HG02798 (cell line): ENCODE data around the gene FFAR2.

ENCODE experiments used
- ATAC-seq: cut with Tn5 transposase; IDR thresholded peaks from one replicate; pipeline ENCODE4 v1.9.1; 2021; ENCODE audit warnings: mild to moderate bottlenecking; ENCODE audit not compliant: unreplicated experiment, poor library complexity

Gene FFAR2

GRCh38 chr19:35478794-35479677, 31.0 kb downstream of the FFAR2 start:
- ATAC-seq: no peak

DNA sequence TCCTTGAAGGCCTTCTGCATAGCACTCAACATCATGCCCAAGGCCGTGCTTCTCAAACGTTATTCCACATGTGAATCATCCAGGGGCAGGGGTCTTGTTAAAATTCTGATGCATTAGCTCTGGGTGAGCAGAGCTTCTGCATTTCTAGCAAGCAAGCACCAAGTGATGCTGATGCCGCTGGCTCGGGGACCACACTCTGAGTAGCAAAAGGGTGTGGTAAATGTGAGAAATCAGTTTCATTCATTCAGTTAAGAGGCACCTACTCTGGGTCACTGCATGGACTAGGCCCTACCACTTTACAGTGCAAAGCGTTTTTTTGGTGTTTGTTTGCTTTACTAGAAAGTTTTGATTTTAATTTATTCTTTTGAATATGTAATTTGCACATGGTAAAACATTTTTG, 35.0 kb downstream of the FFAR2 start:
- ATAC-seq: no peak

DNA sequence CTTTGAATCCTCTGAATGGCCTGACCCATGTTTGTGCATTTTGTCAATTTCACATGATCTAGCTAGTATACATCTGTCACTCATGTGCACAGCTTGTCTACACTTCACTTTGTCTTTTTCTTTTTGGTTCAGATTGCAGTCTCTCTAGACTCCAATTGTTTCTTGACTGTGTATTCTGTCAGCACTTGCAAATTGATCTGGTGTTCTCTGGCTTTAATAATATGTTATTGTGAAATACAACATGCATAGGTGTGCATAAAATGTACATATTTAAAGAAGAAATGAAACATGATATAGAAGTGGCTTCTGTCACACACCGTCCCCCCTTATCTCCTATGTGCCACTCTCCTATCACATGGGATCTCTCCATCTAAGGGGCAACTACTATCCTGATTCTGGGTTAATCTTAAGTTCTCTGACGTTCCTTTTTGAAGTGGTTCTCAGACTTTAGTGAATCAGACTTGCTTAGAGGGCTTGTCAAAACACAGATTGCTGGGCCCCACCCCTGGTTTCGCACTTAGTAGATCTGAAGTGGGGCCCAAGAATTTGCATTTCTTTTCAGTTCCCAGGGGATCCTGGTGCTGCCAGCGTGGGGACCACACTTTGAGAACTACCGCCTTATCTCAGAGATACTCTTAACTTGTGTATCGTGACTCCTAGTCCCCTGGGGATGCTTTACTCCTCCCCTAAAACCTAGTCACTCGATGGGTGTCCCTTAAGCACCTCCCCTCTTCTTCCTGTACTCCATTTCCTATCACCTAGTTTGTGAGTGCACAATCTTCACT, 36.4 kb downstream of the FFAR2 start:
- peak; percentile 57 for ATAC-seq

- ATAC-seq: no peak
Measured at GRCh38 chr19:35486268-35486708, 38.2 kb downstream of the FFAR2 start.

DNA sequence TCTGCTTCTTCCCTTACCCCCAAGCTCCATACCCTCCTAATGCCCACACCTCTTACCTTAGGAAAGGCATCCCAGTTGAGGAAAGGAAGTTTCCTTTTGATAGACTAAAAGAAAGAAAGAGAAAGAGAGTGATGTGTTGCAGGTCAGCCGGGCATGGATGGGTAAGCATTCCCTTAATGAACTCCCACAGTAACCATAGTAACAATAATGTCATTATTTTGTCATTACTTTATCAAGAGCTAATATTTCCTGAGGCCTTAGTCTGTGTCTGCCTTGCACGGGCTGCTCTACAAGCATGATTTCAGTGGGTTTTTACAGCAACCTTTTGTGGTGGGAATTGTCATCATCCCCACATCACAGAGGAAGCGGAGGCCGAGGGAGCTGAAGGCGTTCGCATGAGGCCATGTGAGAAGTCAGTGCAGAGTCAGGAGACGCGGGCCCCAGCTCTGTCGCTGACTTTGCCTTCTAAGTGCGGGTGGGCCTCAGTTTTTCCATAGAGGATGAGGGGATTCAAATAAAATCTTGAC, 39.7 kb downstream of the FFAR2 start:
- no peak for ATAC-seq

DNA sequence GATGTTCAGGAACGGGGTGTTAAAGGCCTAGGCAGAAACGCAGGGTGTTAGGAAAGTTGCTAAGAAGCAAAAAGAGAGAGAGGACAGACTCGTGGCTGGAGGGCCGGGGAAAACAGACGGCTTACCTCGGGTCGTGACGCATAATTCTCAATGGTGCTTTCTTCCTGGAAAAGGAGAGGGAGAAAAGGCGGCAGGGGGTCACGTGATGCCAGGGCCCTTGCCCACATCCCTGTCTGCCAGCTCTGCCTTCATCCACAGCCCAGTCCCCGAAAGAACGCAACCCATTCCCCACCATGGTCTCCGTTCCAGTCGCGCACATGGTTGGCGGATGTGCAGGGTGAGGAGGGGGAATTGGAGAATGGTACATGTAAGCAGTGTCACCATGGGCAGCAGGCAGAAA, 40.6 kb downstream of the FFAR2 start:
- no peak for ATAC-seq

- no peak for ATAC-seq
Measured at GRCh38 chr19:35490364-35490763, 42.3 kb downstream of the FFAR2 start, which contains the start of gene KRTDAP. Gene KRTDAP, minus strand, starts transcription at chr19:35490464. Its CDS starts 22 bp downstream, at chr19:35490442.

DNA sequence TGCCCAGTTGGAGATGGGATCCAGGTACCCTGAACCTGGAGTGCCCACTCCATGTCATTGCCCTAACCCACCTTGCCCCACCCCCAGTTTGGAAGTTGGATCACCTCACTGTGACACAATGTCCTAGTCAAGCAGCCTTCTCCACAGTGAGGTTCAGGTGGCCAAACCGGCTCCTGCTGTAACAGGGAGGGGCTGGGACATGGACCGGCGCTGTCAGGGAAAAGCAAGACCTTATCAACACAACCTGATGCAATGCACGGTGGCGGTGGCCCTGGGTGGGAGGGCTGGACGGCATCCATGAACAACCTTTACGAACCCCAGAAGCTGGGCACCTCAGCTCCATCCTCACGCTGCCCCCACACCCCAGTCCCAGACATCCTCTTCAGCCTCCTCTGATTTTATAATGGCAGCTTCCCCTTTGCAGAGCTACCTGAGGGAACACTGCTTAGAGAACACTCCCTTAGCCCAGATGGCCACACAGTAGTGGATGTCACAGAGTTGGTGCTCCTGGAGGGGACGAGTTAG, 43.8 kb downstream of the FFAR2 start:
- ATAC-seq: no peak

GRCh38 chr19:35493971-35494370, 45.9 kb downstream of the FFAR2 start:
- no peak for ATAC-seq

DNA sequence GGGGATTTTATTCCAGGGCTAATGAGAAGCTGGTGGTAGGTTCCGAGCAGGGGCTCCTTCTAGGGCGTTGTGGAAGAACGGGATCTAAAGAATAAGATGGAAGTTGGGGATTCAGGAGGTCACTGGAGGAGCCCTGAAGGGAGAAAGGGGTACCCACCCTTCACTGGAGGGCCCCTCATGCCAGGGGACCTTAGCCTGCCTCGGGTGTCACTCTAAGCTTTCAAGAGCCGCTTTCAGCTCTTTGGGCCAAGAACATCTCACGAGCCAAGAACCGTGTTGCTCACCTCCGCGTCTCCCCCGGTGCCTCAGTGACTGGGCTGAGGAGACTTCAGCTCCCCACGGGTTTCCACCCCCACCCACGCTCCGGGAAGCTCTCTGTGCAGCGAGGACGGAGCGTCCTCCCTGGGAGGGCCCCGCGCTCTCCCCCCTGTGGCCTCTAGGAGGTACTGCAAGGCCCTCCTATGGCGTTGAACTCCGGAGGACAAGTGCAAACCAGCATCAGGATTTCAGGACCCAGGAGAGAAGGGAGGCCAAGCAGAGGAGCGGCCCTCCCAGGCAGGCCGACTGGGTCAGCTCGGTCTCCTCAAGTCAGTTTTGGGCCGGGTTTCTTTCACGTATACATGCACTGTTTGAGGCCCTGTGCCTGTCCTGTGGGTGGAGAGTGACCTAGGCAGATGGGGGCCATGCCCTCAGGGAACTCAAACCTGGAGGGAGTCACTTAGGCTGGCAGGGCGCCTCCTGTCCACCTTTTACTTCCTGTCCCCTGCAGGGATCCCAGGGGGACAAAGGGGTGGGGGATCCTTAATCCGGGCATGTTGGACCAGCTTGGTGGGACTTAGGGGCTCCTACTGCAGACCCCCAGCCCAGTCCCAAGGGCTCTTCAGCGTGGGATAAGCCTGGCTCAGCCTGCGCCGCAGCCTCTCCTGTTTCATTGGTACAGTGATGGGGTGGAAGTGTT, 47.3 kb downstream of the FFAR2 start:
- ATAC-seq: peak; percentile 69

GRCh38 chr19:35497406-35497805, 49.3 kb downstream of the FFAR2 start:
- no peak for ATAC-seq

- ATAC-seq: no peak
Measured at GRCh38 chr19:35498220-35498619, 50.2 kb downstream of the FFAR2 start.

GRCh38 chr19:35498984-35499527, 51.0 kb downstream of the FFAR2 start:
- no peak for ATAC-seq

GRCh38 chr19:35500611-35501010, 52.6 kb downstream of the FFAR2 start:
- ATAC-seq: no peak
